Fibroblast of mammary gland (primary cell): ENCODE results near the gene SSR4.

ENCODE experiments used
- DNase-seq: peaks from one replicate; pipeline ENCODE4 v3.0.0-alpha.2; 2010; ENCODE audit warnings: low read depth
- H3K4me3 ChIP-seq: 2 replicates; pipeline ENCODE4 v1.5.1; 2011; ENCODE audit warnings: low read depth, mild to moderate bottlenecking, low read length, moderate library complexity; ENCODE audit not compliant: control insufficient read depth
- TF ChIP-seq, protein P1 (sequence below): conservative IDR thresholded peaks from 2 replicates; pipeline ENCODE4 v1.5.1; 2011; ENCODE audit warnings: low read depth, low read length, inconsistent platforms; ENCODE audit not compliant: control insufficient read depth, insufficient read depth

SSR4 gene

DNA sequence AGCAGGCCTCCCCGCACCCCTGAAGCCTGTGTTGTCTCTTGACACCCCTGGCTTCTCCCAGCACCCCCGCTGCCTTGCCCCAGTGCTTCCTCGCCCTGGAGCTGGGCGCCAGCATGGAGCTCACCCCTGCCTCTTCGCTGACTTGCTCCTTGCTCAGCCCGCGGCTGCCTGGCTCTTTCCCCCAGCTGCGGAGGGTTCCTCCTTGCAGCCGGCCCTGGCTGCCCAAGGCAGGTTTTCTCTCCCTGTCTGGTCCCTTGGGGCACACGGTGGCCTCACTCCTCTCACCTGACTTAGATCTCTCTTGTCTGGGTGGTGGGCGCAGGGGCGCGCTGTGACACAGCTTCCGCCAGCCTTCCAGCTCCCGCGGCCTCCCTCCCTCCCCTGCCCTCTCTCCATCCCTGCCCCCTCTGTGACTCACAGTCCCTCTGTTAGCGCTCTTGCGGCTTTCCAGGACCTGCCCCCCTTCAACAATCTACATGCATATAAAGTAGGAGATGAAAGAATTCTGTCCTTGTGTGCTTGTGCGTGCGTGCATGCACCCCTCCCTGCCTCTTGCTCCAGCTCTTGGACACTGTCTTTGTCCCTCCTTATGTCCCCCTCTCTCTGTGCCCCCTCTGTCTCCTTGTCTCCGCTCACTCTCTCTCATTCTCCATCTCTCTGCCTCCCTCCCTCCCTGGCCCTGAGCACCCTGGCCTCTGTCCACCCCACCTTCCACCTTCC is 28.2 kb upstream of the SSR4 start:
- TF ChIP-seq, protein P1, sequence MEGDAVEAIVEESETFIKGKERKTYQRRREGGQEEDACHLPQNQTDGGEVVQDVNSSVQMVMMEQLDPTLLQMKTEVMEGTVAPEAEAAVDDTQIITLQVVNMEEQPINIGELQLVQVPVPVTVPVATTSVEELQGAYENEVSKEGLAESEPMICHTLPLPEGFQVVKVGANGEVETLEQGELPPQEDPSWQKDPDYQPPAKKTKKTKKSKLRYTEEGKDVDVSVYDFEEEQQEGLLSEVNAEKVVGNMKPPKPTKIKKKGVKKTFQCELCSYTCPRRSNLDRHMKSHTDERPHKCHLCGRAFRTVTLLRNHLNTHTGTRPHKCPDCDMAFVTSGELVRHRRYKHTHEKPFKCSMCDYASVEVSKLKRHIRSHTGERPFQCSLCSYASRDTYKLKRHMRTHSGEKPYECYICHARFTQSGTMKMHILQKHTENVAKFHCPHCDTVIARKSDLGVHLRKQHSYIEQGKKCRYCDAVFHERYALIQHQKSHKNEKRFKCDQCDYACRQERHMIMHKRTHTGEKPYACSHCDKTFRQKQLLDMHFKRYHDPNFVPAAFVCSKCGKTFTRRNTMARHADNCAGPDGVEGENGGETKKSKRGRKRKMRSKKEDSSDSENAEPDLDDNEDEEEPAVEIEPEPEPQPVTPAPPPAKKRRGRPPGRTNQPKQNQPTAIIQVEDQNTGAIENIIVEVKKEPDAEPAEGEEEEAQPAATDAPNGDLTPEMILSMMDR, result no peak
- peak; percentile 66 for DNase-seq
- peak overlapping the region; percentile 43 for H3K4me3 ChIP-seq

DNA sequence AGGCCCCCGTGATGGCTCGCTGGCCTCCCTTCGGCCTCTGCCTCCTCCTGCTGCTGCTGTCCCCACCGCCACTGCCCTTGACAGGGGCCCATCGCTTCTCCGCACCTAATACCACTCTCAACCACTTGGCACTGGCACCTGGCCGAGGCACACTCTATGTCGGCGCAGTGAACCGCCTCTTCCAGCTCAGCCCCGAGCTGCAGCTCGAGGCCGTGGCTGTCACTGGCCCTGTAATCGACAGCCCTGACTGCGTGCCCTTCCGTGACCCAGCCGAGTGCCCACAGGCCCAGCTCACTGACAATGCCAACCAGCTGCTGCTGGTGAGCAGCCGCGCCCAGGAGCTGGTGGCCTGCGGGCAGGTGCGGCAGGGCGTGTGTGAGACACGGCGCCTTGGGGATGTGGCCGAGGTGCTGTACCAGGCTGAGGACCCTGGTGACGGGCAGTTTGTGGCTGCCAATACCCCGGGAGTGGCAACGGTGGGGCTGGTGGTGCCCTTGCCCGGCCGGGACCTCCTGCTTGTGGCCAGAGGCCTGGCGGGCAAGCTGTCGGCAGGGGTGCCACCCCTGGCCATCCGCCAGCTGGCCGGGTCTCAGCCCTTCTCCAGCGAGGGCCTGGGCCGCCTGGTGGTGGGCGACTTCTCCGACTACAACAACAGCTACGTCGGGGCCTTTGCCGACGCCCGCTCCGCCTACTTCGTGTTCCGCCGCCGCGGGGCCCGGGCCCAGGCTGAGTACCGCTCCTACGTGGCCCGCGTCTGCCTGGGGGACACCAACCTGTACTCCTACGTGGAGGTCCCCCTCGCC is 27.4 kb upstream of the SSR4 start:
- no peak for DNase-seq
- TF ChIP-seq, protein P1, result no peak
- H3K4me3 ChIP-seq, result no peak overlapping the region

DNA sequence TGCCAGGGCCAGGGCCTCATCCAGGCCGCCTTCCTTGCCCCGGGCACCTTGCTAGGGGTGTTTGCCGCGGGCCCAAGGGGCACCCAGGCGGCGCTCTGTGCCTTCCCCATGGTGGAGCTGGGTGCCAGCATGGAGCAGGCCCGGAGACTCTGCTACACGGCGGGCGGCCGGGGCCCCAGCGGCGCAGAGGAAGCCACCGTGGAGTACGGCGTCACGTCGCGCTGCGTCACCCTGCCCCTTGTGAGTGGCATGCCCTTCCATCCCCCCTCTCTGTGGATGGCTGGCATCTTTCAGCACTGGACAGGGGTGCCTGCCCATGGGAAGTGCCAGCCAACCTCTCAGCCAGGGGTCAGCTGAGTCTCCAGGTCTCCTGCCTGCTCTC is 26.8 kb upstream of the SSR4 start:
- TF ChIP-seq, protein P1, result no peak
- DNase-seq, result no peak
- no peak overlapping the region for H3K4me3 ChIP-seq

DNA sequence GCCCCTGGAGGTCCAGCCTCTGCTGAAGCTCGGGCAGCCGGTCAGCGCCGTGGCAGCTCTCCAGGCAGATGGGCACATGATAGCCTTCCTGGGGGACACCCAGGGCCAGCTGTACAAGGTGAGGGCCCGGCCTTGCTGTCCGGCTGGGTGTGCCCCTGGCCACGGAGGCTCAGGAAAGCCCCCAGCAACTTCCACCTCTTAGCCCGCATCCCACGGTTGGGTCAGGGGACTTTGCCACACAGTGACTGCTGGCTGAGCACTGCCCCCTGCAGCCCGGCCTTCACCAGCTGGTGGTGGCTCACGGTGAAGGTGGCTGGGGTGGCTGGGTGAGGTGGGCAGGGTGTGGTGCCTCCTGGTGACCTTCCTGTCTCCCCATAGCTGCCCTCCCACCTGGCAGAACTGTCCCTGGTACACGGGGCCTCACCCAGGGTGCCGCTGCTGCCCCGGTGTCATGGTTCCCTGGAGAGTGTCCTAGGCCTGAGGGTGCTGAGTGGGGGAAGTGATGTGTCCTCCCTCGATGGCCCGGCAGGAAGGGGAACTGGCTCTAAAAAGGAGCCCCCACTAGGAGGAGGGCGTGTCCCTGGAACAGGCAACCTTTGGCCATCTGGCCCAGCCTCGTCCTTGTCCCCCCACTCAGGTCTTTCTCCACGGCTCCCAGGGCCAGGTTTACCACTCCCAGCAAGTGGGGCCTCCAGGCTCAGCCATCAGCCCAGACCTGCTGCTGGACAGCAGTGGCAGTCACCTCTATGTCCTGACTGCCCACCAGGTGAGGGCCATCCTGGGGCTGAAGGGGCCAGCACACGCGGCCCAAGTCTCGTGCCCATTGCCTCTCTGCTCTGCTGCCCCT is 25.9 kb upstream of the SSR4 start:
- H3K4me3 ChIP-seq, result no peak overlapping the region
- TF ChIP-seq, protein P1, result no peak
- DNase-seq, result no peak

DNA sequence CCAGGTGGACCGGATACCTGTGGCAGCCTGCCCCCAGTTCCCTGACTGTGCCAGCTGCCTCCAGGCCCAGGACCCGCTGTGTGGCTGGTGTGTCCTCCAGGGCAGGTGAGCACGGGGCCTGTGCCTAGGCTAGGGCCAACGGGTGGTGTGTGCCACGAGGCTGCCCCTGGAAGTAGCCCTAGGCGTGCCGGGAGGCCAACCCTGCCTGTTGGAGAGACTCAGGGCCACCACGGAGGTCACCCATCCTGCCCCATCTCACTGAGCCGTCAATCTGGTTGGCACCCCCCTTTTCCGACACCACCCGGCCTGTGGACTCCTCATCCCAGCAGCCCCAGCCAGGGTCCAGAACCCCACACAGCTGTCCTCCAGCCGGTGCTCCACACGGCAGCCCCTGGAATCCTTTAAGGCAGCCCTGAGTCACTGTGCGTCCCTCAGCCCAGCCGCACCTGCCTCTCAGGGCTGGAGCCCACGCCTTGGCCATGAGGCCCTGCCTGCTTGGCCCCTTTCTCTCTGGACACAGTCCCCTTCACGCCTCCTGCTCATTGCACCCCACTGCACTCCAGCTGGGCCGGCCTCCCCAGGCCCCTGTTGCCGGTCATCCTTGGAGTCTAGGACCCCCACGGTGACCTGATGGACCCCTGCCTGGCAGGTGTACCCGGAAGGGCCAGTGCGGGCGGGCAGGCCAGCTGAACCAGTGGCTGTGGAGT is 25.2 kb upstream of the SSR4 start:
- TF ChIP-seq, protein P1, result no peak
- DNase-seq, result no peak
- no peak overlapping the region for H3K4me3 ChIP-seq
